HG03432 (cell line): ENCODE data around the gene TANGO2.

ENCODE experiments used
- ATAC-seq: cut with Tn5 transposase; IDR thresholded peaks from one replicate; pipeline ENCODE4 v1.9.1; 2021; ENCODE audit warnings: mild to moderate bottlenecking, moderate library complexity; ENCODE audit not compliant: unreplicated experiment

The TANGO2 gene

GRCh38 chr22:20039683-20040325, 18.9 kb downstream of the TANGO2 start:
- no peak for ATAC-seq

GRCh38 chr22:20040327-20041200, 19.7 kb downstream of the TANGO2 start:
- ATAC-seq, result no peak

- ATAC-seq, result no peak
These were observed 22.4 kb downstream of the TANGO2 start for GRCh38 chr22:20043057-20043996.

GRCh38 chr22:20043997-20044342, 23.1 kb downstream of the TANGO2 start:
- ATAC-seq, result no peak

- ATAC-seq, result no peak
These were observed 23.7 kb downstream of the TANGO2 start for GRCh38 chr22:20044495-20045151.

GRCh38 chr22:20046730-20047129, 25.8 kb downstream of the TANGO2 start:
- ATAC-seq, result no peak

GRCh38 chr22:20051927-20052308, 31.0 kb downstream of the TANGO2 start:
- ATAC-seq, result no peak

GRCh38 chr22:20052309-20053259, 31.7 kb downstream of the TANGO2 start:
- no peak for ATAC-seq

- no peak for ATAC-seq
These were observed 32.6 kb downstream of the TANGO2 start for GRCh38 chr22:20053407-20054033.

GRCh38 chr22:20054034-20054427, 33.1 kb downstream of the TANGO2 start:
- ATAC-seq, result no peak

- ATAC-seq, result no peak
These were observed 33.6 kb downstream of the TANGO2 start for GRCh38 chr22:20054485-20054884.

- no peak for ATAC-seq
These were observed 34.2 kb downstream of the TANGO2 start for GRCh38 chr22:20055144-20055543.

GRCh38 chr22:20055654-20056053, 34.7 kb downstream of the TANGO2 start:
- ATAC-seq, result no peak

- ATAC-seq, result no peak
These were observed 35.3 kb downstream of the TANGO2 start for GRCh38 chr22:20056161-20056560.

- no peak for ATAC-seq
These were observed 35.9 kb downstream of the TANGO2 start for GRCh38 chr22:20056696-20057386.

GRCh38 chr22:20057596-20058268, 36.8 kb downstream of the TANGO2 start:
- ATAC-seq, result no peak

GRCh38 chr22:20058989-20059770, 38.3 kb downstream of the TANGO2 start:
- no peak for ATAC-seq
